ENCODE results near the gene BACH2.
"Not testable (repeated sequence)": the region's sequence is repeated elsewhere in the genome, so short reads cannot be mapped to it uniquely, and the experiment has no call there.

Gene BACH2

GRCh38 chr6:90209527-90209926 is 87.1 kb downstream of the BACH2 start:
- DNase-seq (ENCODE audit: low read depth): no peak

GRCh38 chr6:90208690-90209089 is 88.0 kb downstream of the BACH2 start:
- not testable (repeated sequence) for DNase-seq (ENCODE audit: low read depth)

- DNase-seq (ENCODE audit: low read depth): no peak
Measured at GRCh38 chr6:90204327-90205056, 92.2 kb downstream of the BACH2 start.

- no peak for DNase-seq (ENCODE audit: low read depth)
Measured at GRCh38 chr6:90203672-90204071, 93.0 kb downstream of the BACH2 start.

- DNase-seq (ENCODE audit: low read depth): no peak
Measured at GRCh38 chr6:90202156-90202555, 94.5 kb downstream of the BACH2 start.

GRCh38 chr6:90199900-90200299 is 96.7 kb downstream of the BACH2 start:
- no peak for DNase-seq (ENCODE audit: low read depth)

GRCh38 chr6:90198758-90199425 is 97.8 kb downstream of the BACH2 start:
- DNase-seq (ENCODE audit: low read depth): no peak

- DNase-seq (ENCODE audit: low read depth): no peak
Measured at GRCh38 chr6:90197854-90198496, 98.7 kb downstream of the BACH2 start.

GRCh38 chr6:90195094-90195829 is 101.4 kb downstream of the BACH2 start:
- no peak for DNase-seq (ENCODE audit: low read depth)

- no peak for DNase-seq (ENCODE audit: low read depth)
Measured at GRCh38 chr6:90194371-90194841, 102.2 kb downstream of the BACH2 start.

GRCh38 chr6:90193359-90193758 is 103.3 kb downstream of the BACH2 start:
- no peak for DNase-seq (ENCODE audit: low read depth)

- DNase-seq (ENCODE audit: low read depth): no peak
Measured at GRCh38 chr6:90192857-90193256, 103.8 kb downstream of the BACH2 start.

GRCh38 chr6:90190752-90191395 is 105.8 kb downstream of the BACH2 start:
- DNase-seq (ENCODE audit: low read depth): no peak

- no peak for DNase-seq (ENCODE audit: low read depth)
Measured at GRCh38 chr6:90190131-90190530, 106.5 kb downstream of the BACH2 start.

GRCh38 chr6:90187437-90188121 is 109.1 kb downstream of the BACH2 start:
- DNase-seq (ENCODE audit: low read depth): no peak

- no peak for DNase-seq (ENCODE audit: low read depth)
Measured at GRCh38 chr6:90186637-90187371, 109.8 kb downstream of the BACH2 start.

GRCh38 chr6:90186026-90186425 is 110.6 kb downstream of the BACH2 start:
- no peak for DNase-seq (ENCODE audit: low read depth)

GRCh38 chr6:90184334-90185298 is 112.0 kb downstream of the BACH2 start:
- no peak for DNase-seq (ENCODE audit: low read depth)

- no peak for DNase-seq (ENCODE audit: low read depth)
Measured at GRCh38 chr6:90183587-90184333, 112.9 kb downstream of the BACH2 start.

Measured in activated T-cell treated with anti-CD3 and anti-CD28 coated beads for 1 hour (primary cell).